ENCODE results near the gene RASA2.
A peak's percentile ranks its signal among the peaks of the same experiment; 100 is the strongest.
"Not testable (repeated sequence)": the region's sequence is repeated elsewhere in the genome, so short reads cannot be mapped to it uniquely, and the experiment has no call there.

Gene RASA2

GRCh38 chr3:141477224-141477623 is 9.6 kb upstream of the RASA2 start:
- no peaks in the 10 kb centered on the region for H3K9me3 ChIP-seq (ENCODE audit: control insufficient read depth in 5 of 5, low read length in 5 of 5)
- peaks cover 0 to 3% (median 0%) of the 10 kb centered on the region in 5 donors for H3K4me1 ChIP-seq (ENCODE audit: control insufficient read depth in 5 of 5, insufficient read depth in 5 of 5, low read length in 5 of 5)
- no peaks in the 10 kb centered on the region for H3K36me3 ChIP-seq (ENCODE audit: control insufficient read depth in 5 of 5, insufficient read depth in 5 of 5, low read length in 5 of 5)
- H3K27ac ChIP-seq (ENCODE audit: low read depth, low read length), result no peak overlapping the region
- no peaks in the 10 kb centered on the region for H3K27me3 ChIP-seq (ENCODE audit: control insufficient read depth in 5 of 5, insufficient read depth in 4 of 5, low read length in 5 of 5)
- H3K9ac ChIP-seq (ENCODE audit: low read length in 5 of 5), result no peak overlapping the region
- H3K4me3 ChIP-seq (ENCODE audit: low read depth in 1 of 5, low read length in 5 of 5), result no peak overlapping the region

GRCh38 chr3:141478139-141478538 is 8.7 kb upstream of the RASA2 start:
- peaks cover 0 to 3% (median 0%) of the 10 kb centered on the region in 5 donors for H3K4me1 ChIP-seq (ENCODE audit: control insufficient read depth in 5 of 5, insufficient read depth in 5 of 5, low read length in 5 of 5)
- H3K9me3 ChIP-seq (ENCODE audit: control insufficient read depth in 5 of 5, low read length in 5 of 5), result no peaks in the 10 kb centered on the region
- H3K36me3 ChIP-seq (ENCODE audit: control insufficient read depth in 5 of 5, insufficient read depth in 5 of 5, low read length in 5 of 5), result no peaks in the 10 kb centered on the region
- no peaks in the 10 kb centered on the region for H3K27me3 ChIP-seq (ENCODE audit: control insufficient read depth in 5 of 5, insufficient read depth in 4 of 5, low read length in 5 of 5)
- H3K4me3 ChIP-seq (ENCODE audit: low read depth in 1 of 5, low read length in 5 of 5), result no peak overlapping the region
- H3K9ac ChIP-seq (ENCODE audit: low read length in 5 of 5), result no peak overlapping the region
- no peak overlapping the region for H3K27ac ChIP-seq (ENCODE audit: low read depth, low read length)

GRCh38 chr3:141478840-141479239 is 8.0 kb upstream of the RASA2 start:
- not testable (repeated sequence) for H3K9ac ChIP-seq (ENCODE audit: low read length in 5 of 5); H3K4me1 ChIP-seq (ENCODE audit: control insufficient read depth in 5 of 5, insufficient read depth in 5 of 5, low read length in 5 of 5); H3K4me3 ChIP-seq (ENCODE audit: low read depth in 1 of 5, low read length in 5 of 5); H3K27ac ChIP-seq (ENCODE audit: low read depth, low read length); H3K9me3 ChIP-seq (ENCODE audit: control insufficient read depth in 5 of 5, low read length in 5 of 5); H3K27me3 ChIP-seq (ENCODE audit: control insufficient read depth in 5 of 5, insufficient read depth in 4 of 5, low read length in 5 of 5); H3K36me3 ChIP-seq (ENCODE audit: control insufficient read depth in 5 of 5, insufficient read depth in 5 of 5, low read length in 5 of 5)

- Histone ChIP-seq H3K27ac (ENCODE audit: low read depth, low read length) (no peak overlapping the region), H3K4me1 (ENCODE audit: control insufficient read depth in 5 of 5, insufficient read depth in 5 of 5, low read length in 5 of 5) (peaks cover 0 to 15% (median 12%) of the 10 kb centered on the region in 5 donors), H3K36me3 (ENCODE audit: control insufficient read depth in 5 of 5, insufficient read depth in 5 of 5, low read length in 5 of 5) (no peaks in the 10 kb centered on the region), H3K9ac (ENCODE audit: low read length in 5 of 5) (no peak overlapping the region), H3K27me3 (ENCODE audit: control insufficient read depth in 5 of 5, insufficient read depth in 4 of 5, low read length in 5 of 5) (no peaks in the 10 kb centered on the region), H3K4me3 (ENCODE audit: low read depth in 1 of 5, low read length in 5 of 5) (no peak overlapping the region), H3K9me3 (ENCODE audit: control insufficient read depth in 5 of 5, low read length in 5 of 5) (no peaks in the 10 kb centered on the region)
Observed at GRCh38 chr3:141482245-141482922, 4.4 kb upstream of the RASA2 start.

GRCh38 chr3:141484701-141485287 is 2.0 kb upstream of the RASA2 start:
- Histone ChIP-seq H3K27ac (ENCODE audit: low read depth, low read length) (peak overlapping the region; percentile 60), H3K36me3 (ENCODE audit: control insufficient read depth in 5 of 5, insufficient read depth in 5 of 5, low read length in 5 of 5) (no peaks in the 10 kb centered on the region), H3K27me3 (ENCODE audit: control insufficient read depth in 5 of 5, insufficient read depth in 4 of 5, low read length in 5 of 5) (no peaks in the 10 kb centered on the region), H3K9me3 (ENCODE audit: control insufficient read depth in 5 of 5, low read length in 5 of 5) (no peaks in the 10 kb centered on the region), H3K9ac (ENCODE audit: low read length in 5 of 5) (no peak overlapping the region), H3K4me3 (ENCODE audit: low read depth in 1 of 5, low read length in 5 of 5) (no peak overlapping the region), H3K4me1 (ENCODE audit: control insufficient read depth in 5 of 5, insufficient read depth in 5 of 5, low read length in 5 of 5) (peaks cover 0 to 30% (median 18%) of the 10 kb centered on the region in 5 donors)

- Histone ChIP-seq H3K9ac (ENCODE audit: low read length in 5 of 5) (peak overlapping the region in 2 of 5 donors; percentile 20 to 72), H3K36me3 (ENCODE audit: control insufficient read depth in 5 of 5, insufficient read depth in 5 of 5, low read length in 5 of 5) (no peaks in the 10 kb centered on the region), H3K4me3 (ENCODE audit: low read depth in 1 of 5, low read length in 5 of 5) (peak overlapping the region; percentile 45 to 84 (median 70)), H3K27me3 (ENCODE audit: control insufficient read depth in 5 of 5, insufficient read depth in 4 of 5, low read length in 5 of 5) (no peaks in the 10 kb centered on the region), H3K4me1 (ENCODE audit: control insufficient read depth in 5 of 5, insufficient read depth in 5 of 5, low read length in 5 of 5) (peaks cover 0 to 30% (median 18%) of the 10 kb centered on the region in 5 donors), H3K27ac (ENCODE audit: low read depth, low read length) (peak overlapping the region; percentile 60), H3K9me3 (ENCODE audit: control insufficient read depth in 5 of 5, low read length in 5 of 5) (no peaks in the 10 kb centered on the region)
Observed at GRCh38 chr3:141485641-141486495, 959 bp upstream of the RASA2 start.

GRCh38 chr3:141486496-141486745 is 406 bp upstream of the RASA2 start:
- Histone ChIP-seq H3K4me3 (ENCODE audit: low read depth in 1 of 5, low read length in 5 of 5) (peak overlapping the region; percentile 45 to 84 (median 70)), H3K27me3 (ENCODE audit: control insufficient read depth in 5 of 5, insufficient read depth in 4 of 5, low read length in 5 of 5) (no peaks in the 10 kb centered on the region), H3K9me3 (ENCODE audit: control insufficient read depth in 5 of 5, low read length in 5 of 5) (no peaks in the 10 kb centered on the region), H3K9ac (ENCODE audit: low read length in 5 of 5) (peak overlapping the region in 3 of 5 donors; percentile 46 to 72 (median 68)), H3K27ac (ENCODE audit: low read depth, low read length) (peak overlapping the region; percentile 60), H3K36me3 (ENCODE audit: control insufficient read depth in 5 of 5, insufficient read depth in 5 of 5, low read length in 5 of 5) (no peaks in the 10 kb centered on the region), H3K4me1 (ENCODE audit: control insufficient read depth in 5 of 5, insufficient read depth in 5 of 5, low read length in 5 of 5) (peaks cover 0 to 30% (median 18%) of the 10 kb centered on the region in 5 donors)

- no peaks in the 10 kb centered on the region for H3K9me3 ChIP-seq (ENCODE audit: control insufficient read depth in 5 of 5, low read length in 5 of 5)
- peak overlapping the region; percentile 73 to 87 (median 80) for H3K9ac ChIP-seq (ENCODE audit: low read length in 5 of 5)
- peak overlapping the region; percentile 78 to 84 (median 80) for H3K4me3 ChIP-seq (ENCODE audit: low read depth in 1 of 5, low read length in 5 of 5)
- H3K27ac ChIP-seq (ENCODE audit: low read depth, low read length), result peak overlapping the region; percentile 78
- no peaks in the 10 kb centered on the region for H3K36me3 ChIP-seq (ENCODE audit: control insufficient read depth in 5 of 5, insufficient read depth in 5 of 5, low read length in 5 of 5)
- peaks cover 0 to 30% (median 18%) of the 10 kb centered on the region in 5 donors for H3K4me1 ChIP-seq (ENCODE audit: control insufficient read depth in 5 of 5, insufficient read depth in 5 of 5, low read length in 5 of 5)
- H3K27me3 ChIP-seq (ENCODE audit: control insufficient read depth in 5 of 5, insufficient read depth in 4 of 5, low read length in 5 of 5), result no peaks in the 10 kb centered on the region
Observed at GRCh38 chr3:141487521-141488252, 860 bp downstream of the RASA2 start.

GRCh38 chr3:141489203-141489602 is 2.4 kb downstream of the RASA2 start:
- Histone ChIP-seq H3K36me3 (ENCODE audit: control insufficient read depth in 5 of 5, insufficient read depth in 5 of 5, low read length in 5 of 5) (no peaks in the 10 kb centered on the region), H3K4me3 (ENCODE audit: low read depth in 1 of 5, low read length in 5 of 5) (no peak overlapping the region), H3K27me3 (ENCODE audit: control insufficient read depth in 5 of 5, insufficient read depth in 4 of 5, low read length in 5 of 5) (no peaks in the 10 kb centered on the region), H3K4me1 (ENCODE audit: control insufficient read depth in 5 of 5, insufficient read depth in 5 of 5, low read length in 5 of 5) (peaks cover 0 to 27% (median 18%) of the 10 kb centered on the region in 5 donors), H3K9me3 (ENCODE audit: control insufficient read depth in 5 of 5, low read length in 5 of 5) (no peaks in the 10 kb centered on the region), H3K27ac (ENCODE audit: low read depth, low read length) (no peak overlapping the region), H3K9ac (ENCODE audit: low read length in 5 of 5) (no peak overlapping the region)
